Bronchial epithelial cell (primary cell): ENCODE results near the gene SCUBE3. TPM values are rescaled to one million over a fixed set of nuclear protein-coding genes. Genes with fewer than 3 reads are reported as not detected.

ENCODE experiments used
- DNase-seq: peaks from one replicate; pipeline ENCODE4 v3.0.0-alpha.2; 2010; ENCODE audit warnings: low read depth
- FAIRE-seq: peaks from 2 replicates; lab custom pipeline; 2011; peaks lifted over from hg19 to GRCh38; lab: Jason Lieb, UNC
- H3K27me3 ChIP-seq: 2 replicates; pipeline ENCODE4 v1.5.1; 2011; ENCODE audit warnings: low read length; ENCODE audit not compliant: control insufficient read depth, insufficient read depth
- H3K36me3 ChIP-seq: 2 replicates; pipeline ENCODE4 v1.5.1; 2011; ENCODE audit warnings: low read length; ENCODE audit not compliant: control insufficient read depth, insufficient read depth
- H3K4me3 ChIP-seq: 2 replicates; pipeline ENCODE4 v1.5.1; 2011; ENCODE audit warnings: mild to moderate bottlenecking, low read depth, low read length, control low read depth
- total RNA-seq: library from RNA; depleted of rRNA; stranded (reverse); fragments of >200 nt; gene quantifications from 2 replicates; pipeline ENCODE4 v1.2.1, GENCODE V29; 2014
- TF ChIP-seq, protein P1 (sequence below): IDR thresholded peaks from 2 replicates; pipeline ENCODE4 v1.5.1; 2011; ENCODE audit warnings: mild to moderate bottlenecking, moderate library complexity, low read length, control low read depth, inconsistent platforms; ENCODE audit not compliant: insufficient read depth, severe bottlenecking

The SCUBE3 gene
- total RNA-seq, 1 donor from 2014 or later: not detected

- TF ChIP-seq, protein P1, sequence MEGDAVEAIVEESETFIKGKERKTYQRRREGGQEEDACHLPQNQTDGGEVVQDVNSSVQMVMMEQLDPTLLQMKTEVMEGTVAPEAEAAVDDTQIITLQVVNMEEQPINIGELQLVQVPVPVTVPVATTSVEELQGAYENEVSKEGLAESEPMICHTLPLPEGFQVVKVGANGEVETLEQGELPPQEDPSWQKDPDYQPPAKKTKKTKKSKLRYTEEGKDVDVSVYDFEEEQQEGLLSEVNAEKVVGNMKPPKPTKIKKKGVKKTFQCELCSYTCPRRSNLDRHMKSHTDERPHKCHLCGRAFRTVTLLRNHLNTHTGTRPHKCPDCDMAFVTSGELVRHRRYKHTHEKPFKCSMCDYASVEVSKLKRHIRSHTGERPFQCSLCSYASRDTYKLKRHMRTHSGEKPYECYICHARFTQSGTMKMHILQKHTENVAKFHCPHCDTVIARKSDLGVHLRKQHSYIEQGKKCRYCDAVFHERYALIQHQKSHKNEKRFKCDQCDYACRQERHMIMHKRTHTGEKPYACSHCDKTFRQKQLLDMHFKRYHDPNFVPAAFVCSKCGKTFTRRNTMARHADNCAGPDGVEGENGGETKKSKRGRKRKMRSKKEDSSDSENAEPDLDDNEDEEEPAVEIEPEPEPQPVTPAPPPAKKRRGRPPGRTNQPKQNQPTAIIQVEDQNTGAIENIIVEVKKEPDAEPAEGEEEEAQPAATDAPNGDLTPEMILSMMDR: no peak
- Histone ChIP-seq H3K36me3 (no peaks in the 10 kb centered on the region), H3K27me3 (peaks cover 24% of the 10 kb centered on the region), H3K4me3 (no peak overlapping the region)
- DNase-seq: no peak
- no peak for FAIRE-seq
These were observed 1.3 kb downstream of the SCUBE3 start for GRCh38 chr6:35214869-35215664.

DNA sequence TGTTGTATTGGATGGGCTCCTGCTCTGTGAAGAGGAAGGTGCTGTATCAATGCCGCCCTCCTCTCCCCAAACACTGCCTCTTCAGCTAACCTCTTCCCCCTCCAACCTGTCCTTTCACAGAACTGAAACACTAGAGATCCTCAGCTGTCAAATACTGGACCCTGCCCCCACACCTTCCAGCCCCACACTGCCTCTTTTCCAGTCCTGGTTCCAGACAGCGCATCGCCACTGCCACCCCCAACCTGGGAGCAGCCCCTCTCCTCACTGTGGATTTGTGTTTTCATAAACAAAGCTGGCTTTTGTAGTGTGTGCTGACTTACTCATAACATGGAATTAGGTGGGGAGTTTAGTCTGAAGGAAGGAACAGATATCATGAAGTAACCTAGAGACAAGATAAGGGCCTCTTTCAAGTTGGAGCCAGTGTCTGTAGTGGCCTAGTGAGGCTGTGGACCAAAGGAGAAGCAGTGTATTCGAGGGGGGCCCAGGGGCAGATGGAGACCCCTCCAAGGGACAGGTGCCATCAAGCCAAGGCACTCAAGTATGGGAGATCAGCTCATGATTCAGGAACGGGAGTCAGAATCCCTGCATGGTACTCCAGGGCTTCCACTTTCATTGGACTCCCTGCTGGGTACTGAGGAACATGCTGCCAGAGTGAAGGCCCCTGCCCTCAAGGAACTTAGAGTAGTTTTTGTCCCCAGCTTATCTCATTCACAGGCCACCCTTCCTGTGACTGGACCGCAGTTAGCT lies 2.1 kb downstream of the SCUBE3 start:
- Histone ChIP-seq H3K36me3 (no peaks in the 10 kb centered on the region), H3K27me3 (peaks cover 21% of the 10 kb centered on the region), H3K4me3 (no peak overlapping the region)
- DNase-seq: no peak
- FAIRE-seq: peak; percentile 52
- TF ChIP-seq, protein P1: no peak

GRCh38 chr6:35216412-35216732 lies 2.6 kb downstream of the SCUBE3 start:
- DNase-seq (no peak), FAIRE-seq (no peak)
- no peaks in the 10 kb centered on the region for H3K36me3 ChIP-seq
- TF ChIP-seq, protein P1: no peak
- H3K4me3 ChIP-seq: no peak overlapping the region
- peaks cover 18% of the 10 kb centered on the region for H3K27me3 ChIP-seq

- Histone ChIP-seq H3K27me3 (peaks cover 16% of the 10 kb centered on the region), H3K4me3 (no peak overlapping the region), H3K36me3 (no peaks in the 10 kb centered on the region)
- FAIRE-seq (no peak), DNase-seq (no peak)
- TF ChIP-seq, protein P1: no peak
These were observed 3.4 kb downstream of the SCUBE3 start for GRCh38 chr6:35216851-35217811.

DNA sequence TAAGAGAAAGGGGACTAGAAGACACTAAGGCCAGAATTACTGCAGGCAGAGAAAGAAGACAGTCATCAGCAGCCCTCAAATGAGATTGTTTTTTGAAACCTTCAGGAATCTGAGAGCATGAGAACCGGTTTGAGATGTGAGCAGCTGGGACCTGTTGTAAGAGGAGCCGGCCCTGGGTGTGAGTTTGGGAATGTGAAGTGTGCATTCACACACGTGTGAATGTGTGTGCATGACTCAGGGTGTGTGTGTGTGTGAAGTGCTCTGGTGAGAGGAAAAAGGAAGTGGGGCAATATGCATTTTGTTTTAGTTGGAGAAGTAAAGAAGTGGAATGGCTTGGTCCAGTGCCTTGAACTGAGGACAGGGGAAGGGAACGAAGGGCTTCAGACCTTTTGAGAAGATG lies 4.3 kb downstream of the SCUBE3 start:
- H3K36me3 ChIP-seq: no peaks in the 10 kb centered on the region
- peak; percentile 93 for FAIRE-seq

More for the DNA sequence above, 4.3 kb downstream of the SCUBE3 start:
- TF ChIP-seq, protein P1: no peak
- peak; percentile 46 for DNase-seq
- H3K27me3 ChIP-seq: peaks cover 11% of the 10 kb centered on the region
- H3K4me3 ChIP-seq: no peak overlapping the region
